HG03432 (cell line): ENCODE results near the gene CMTM3.
"Not testable (repeated sequence)": the region's sequence is repeated elsewhere in the genome, so short reads cannot be mapped to it uniquely, and the experiment has no call there.

Source experiments
- ATAC-seq: cut with Tn5 transposase; IDR thresholded peaks from one replicate; pipeline ENCODE4 v1.9.1; 2021; ENCODE audit warnings: mild to moderate bottlenecking, moderate library complexity; ENCODE audit not compliant: unreplicated experiment

CMTM3 gene

DNA sequence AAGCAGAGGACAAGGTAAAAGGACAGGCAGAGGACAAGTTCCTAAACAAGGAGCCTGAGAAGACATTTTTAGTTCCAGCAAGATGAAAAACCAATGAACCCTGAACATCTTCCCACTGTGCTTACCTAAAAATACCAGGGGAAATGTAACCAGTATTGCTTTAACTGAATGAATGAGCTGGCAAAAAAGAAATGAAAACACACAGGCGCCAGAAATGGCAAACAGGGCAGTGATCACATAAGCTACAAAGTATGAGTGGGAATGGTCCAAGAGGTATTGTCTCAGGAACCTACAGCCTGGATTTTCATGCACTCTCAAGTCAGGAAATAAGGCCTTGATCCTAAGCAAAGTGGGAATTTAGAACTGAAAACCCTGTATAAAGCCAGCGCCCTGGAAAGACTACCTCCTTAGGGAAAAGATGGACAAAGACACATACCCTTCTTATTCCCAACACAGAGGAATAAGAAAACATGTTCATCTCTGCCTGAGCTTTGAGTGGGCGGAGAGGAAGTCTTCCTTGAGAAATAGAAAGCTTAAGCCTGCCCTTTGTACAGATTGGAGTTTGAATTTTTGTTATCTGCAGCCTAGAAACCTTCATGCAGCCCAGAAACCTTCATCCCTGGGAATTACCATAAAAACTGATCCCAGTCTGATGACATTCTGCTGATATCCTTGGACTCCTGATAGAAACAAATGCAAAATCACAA, 23.1 kb upstream of the CMTM3 start:
- ATAC-seq: no peak

GRCh38 chr16:66585481-66586239, 18.8 kb upstream of the CMTM3 start:
- no peak for ATAC-seq

DNA sequence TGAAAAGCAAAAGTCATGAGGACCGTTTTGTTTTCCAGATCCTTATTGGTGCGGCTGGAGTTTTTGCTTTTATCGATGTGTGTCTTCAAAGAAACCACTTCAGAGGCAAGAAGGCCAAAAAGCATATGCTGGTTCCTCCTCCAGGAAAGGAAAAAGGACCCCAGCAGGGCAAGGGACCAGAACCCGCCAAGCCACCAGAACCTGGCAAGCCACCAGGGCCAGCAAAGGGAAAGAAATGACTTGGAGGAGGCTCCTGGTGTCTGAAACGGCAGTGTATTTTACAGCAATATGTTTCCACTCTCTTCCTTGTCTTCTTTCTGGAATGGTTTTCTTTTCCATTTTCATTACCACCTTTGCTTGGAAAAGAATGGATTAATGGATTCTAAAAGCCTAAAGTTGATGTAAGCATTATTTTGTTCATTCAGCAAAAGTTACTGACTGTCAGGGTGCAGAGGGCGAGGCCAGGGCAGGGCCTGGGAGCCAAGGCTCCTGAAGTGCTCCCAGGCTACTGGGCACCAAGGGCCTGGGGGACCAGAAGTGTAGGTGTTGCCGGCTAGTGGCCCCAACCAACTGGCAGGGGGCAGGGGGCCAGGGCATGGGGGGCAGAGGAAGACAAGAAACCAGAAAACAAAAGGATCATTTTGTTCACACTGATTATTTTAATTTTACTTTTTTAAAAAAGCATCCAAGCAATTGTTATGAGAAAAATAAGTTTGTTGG, 16.5 kb upstream of the CMTM3 start:
- no peak for ATAC-seq

DNA sequence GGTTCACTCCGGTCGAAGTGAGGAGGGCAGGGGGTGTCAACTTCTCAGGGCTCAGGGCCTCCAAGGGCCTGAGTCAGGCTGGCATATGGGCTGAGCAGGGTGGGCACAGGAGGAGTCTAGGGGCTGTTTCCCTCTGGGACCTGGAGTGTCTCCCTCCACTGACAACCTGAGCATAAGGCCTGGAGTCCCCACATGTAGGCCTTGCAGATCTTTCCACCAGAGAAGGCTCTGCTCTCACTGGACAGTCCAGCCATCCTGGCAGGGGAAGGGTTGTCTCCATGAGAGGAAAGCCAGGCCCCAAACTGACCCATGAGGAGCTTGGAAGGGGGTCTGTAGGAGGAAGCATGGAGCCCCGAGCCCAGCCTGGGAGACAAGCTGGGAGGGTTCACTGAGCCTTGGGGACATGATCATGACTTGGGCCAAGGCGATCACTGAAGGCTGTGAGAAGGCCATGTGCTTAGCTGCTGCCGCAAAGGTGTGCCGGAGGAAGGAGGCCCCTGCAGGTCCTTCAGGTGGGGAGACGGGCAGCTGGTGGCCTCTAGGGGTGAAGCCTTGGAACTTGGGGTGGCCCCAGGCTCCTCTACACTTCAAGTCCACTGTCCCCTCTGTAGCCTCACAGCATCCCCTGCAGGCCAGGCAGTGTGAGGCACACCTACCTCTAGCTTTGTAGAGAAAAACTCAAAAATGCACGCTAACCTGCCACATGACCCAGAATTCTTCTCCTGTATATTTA, 15.4 kb upstream of the CMTM3 start:
- peak; percentile 82 for ATAC-seq

GRCh38 chr16:66590322-66590721, 14.2 kb upstream of the CMTM3 start:
- ATAC-seq: peak; percentile 40

DNA sequence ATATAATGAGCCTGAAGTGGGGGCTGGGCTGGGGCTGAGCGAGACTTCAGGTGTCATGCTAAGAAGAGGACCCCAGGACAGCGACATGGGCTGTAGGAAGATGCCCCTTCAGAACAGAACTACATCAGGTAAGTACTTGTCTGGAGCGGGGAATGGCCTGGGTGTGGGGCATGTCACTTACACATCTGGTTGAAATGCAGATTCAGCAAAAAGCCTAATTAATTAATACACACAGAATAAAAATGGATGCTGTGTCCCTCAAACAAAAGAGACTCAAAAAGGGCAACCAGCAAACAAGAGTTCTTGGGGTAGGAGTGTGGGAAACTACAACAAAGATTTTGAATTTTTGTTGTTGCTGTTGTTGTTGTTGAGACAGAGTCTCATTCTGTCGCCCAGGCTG, 13.5 kb upstream of the CMTM3 start:
- ATAC-seq: no peak

GRCh38 chr16:66592241-66592640, 12.3 kb upstream of the CMTM3 start:
- no peak for ATAC-seq

DNA sequence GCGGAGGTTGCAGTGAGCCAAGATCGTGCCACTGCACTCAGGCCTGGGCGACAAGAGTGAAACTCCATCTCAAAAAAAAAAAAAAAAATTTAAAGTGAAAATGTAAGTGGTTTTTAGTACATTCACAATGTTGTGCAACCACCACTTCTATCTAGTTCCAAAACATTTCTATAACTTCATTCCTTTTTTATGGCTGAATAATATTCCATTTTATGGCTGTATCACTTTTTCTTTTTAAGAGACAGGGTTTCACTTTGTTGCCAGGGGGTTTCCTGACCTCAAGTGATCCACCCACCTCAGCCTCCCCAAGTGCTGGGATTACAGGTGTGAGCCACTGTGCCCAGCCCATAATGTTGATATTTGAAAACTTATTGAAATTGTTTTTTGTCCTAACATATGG, 11.7 kb upstream of the CMTM3 start:
- ATAC-seq: no peak

DNA sequence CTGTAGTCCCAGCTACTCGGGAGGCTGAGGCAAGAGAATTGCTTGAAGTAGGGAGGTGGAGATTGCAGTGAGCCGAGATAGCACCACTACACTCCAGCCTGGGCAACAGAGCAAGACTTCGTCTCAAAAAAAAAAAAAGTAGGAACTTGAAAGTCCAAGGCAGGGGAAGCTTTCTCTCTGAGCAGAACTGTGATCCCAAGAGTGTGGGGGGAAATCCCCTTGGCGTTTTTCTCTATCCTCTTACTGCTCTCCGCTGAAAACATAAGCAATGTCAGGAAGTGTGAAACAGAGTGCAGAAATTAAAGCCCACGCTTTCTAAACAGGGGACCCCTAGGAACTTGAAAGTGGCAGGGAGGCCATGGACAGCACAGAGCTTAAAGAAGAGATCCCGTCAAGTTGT, 9.8 kb upstream of the CMTM3 start:
- peak; percentile 50 for ATAC-seq

GRCh38 chr16:66596559-66596958, 7.9 kb upstream of the CMTM3 start:
- ATAC-seq: not testable (repeated sequence)

- ATAC-seq: no peak
These were observed 7.3 kb upstream of the CMTM3 start for GRCh38 chr16:66596986-66597848.

DNA sequence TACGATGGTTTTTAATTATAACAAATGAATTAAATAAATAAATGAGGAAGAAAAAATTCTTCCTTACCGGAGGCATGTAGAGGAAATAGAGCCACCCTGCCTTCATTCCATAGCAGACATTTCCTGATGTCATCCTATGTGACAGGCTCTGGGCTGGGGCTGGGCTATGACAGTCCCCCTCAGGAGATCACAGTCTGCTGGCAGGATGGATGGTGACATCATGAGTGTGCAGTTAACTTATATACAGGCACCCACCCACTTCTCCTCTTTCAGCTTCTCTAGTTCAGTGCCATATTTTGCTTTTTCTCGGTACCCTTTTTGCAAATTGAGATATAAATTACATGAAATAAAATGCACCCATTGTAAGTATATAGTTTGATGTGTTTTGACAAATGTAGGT, 6.4 kb upstream of the CMTM3 start:
- no peak for ATAC-seq

GRCh38 chr16:66599726-66600125, 4.8 kb upstream of the CMTM3 start:
- no peak for ATAC-seq

DNA sequence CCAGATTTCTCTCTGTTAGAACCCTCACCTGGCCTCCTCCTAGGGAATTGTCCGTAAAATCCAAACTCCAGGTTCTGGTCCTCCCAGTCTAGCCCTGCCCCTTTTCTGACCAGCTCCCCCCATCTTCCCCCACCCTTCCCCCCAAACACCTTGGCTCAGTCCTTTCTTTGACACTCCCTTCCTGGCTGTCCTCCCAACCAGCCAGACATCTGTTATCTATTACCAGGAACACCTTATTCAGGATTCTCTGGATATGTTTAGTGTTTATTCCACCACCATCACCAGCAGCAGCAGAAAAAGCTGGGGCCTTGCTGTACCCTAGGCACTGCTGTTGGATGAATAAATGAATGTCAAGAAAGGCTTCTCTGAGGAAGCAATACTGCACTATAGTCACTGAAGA, 4.0 kb upstream of the CMTM3 start:
- ATAC-seq: no peak

DNA sequence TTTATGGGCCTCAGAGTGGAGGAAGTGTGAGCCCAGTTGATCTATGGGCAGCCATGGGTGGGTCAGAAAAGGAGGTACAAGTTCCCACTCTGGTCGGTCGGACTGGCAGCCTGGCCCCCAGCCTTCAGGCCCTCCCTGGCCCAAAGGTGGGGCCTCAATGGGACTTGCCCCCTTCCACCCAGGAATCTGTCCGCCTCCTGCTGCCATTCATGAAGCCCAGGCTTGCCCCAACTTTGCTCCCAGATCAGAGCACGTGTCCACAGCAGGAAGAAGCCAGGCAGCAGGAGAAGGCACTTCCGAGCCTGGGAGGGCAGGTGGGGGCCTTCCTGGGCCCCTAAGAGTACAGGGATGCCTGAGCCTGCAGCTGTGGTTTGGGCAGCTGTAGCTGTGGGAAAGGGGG, 3.0 kb upstream of the CMTM3 start:
- ATAC-seq: no peak

- peak; percentile 21 for ATAC-seq
These were observed 748 bp upstream of the CMTM3 start for GRCh38 chr16:66603537-66604375.

DNA sequence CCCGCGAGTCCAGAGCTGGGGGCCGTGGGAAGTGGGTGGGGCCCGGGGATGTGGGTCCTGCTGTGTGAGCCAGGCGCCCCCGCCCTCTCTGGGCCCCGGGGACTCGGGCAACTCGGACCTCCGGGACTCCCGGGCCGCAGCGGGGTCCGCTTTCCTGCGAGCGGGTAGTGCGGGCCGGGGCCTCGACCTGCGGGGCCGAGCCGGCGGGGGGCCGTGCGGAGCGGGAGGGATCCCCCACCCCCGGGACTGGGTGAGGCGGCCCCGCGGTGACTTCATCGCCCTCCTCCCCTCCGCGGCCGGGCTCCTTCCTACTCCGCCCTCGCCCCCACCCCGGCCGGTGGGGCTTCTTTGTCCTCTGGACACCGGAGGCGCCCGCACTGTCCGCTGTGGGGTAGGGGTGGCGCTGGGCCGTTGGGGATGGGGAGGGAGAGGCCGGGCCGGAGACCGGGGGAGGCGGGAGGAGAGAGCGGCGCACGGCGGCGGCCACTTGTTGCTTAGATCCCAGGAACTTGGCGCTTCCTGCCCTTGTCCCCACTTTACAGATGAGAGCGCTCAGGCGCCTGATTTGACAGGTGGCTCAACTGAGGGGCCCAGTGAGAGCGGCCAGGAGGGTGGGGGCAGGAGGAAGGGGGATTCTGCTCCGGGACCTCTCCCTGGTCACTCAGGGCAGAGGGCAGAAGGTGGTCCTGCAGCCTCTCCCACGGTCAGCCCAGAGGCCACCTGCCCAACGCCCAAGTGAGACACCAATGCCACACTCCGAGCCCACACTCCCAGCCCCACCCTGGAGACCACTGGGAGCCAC, 874 bp downstream of the CMTM3 start:
- peak; percentile 3 for ATAC-seq

GRCh38 chr16:66605979-66606751, 1.7 kb downstream of the CMTM3 start:
- peak; percentile 55 for ATAC-seq
